Upper lobe of left lung (tissue), 6 donors: ENCODE data around the gene ZNF618. TPM values are rescaled to one million over a fixed set of nuclear protein-coding genes. Genes with fewer than 3 reads are reported as not detected.
A peak's percentile ranks its signal among the peaks of the same experiment; 100 is the strongest.

Experiments
- ATAC-seq, 2 donors: fragments of 200-7000 bp; cut with Tn5 transposase; one replicate each; pipeline ENCODE4 v1.9.1; 2022; ENCODE audit warnings: mild to moderate bottlenecking in 2 of 2, moderate library complexity in 2 of 2; ENCODE audit not compliant: low FRiP score in 2 of 2
- DNase-seq, 2 donors: peaks; one replicate each; pipeline ENCODE4 v3.0.0-alpha.2; 2019 to 2020
- H3K27ac ChIP-seq, 4 donors: fragments of 200-600 bp; sonication (generic); one replicate each; pipeline ENCODE4 v1.5.1; 2016 to 2019
- H3K27me3 ChIP-seq, 4 donors: fragments of 200-600 bp; sonication (generic); one replicate each; pipeline ENCODE4 v1.5.1; 2017 to 2019
- H3K36me3 ChIP-seq, 4 donors: fragments of 200-600 bp; sonication (generic); one replicate each; pipeline ENCODE4 v1.5.1; 2016 to 2019
- H3K4me1 ChIP-seq, 4 donors: fragments of 200-600 bp; sonication (generic); one replicate each; pipeline ENCODE4 v1.5.1; 2018 to 2019
- H3K4me3 ChIP-seq, 4 donors: fragments of 200-600 bp; sonication (generic); one replicate each; pipeline ENCODE4 v1.5.1; 2017 to 2019; ENCODE audit warnings: mild to moderate bottlenecking in 2 of 4, moderate library complexity in 1 of 4
- H3K9me3 ChIP-seq, 4 donors: fragments of 200-600 bp; sonication (generic); one replicate each; pipeline ENCODE4 v1.5.1; 2018 to 2019
- CTCF ChIP-seq, 6 experiments: fragments of 450-650 bp in 4 of 6; fragments of 200-600 bp in 2 of 6; sonication (generic) in 2 of 6; IDR thresholded peaks; one replicate each; pipeline ENCODE4 v1.5.1; 2016 to 2019; ENCODE audit warnings: antibody characterized with exemption in 6 of 6
- EP300 ChIP-seq, 4 donors: sonication (generic); formaldehyde crosslinking; IDR thresholded peaks; one replicate each; pipeline ENCODE4 v1.5.1; 2017; ENCODE audit warnings: antibody characterized with exemption in 4 of 4, control low read depth in 2 of 4
- POLR2A ChIP-seq, 4 donors: fragments of 450-650 bp; IDR thresholded peaks; one replicate each; pipeline ENCODE4 v1.5.1; 2016 to 2017; ENCODE audit warnings: antibody characterized with exemption in 4 of 4, mild to moderate bottlenecking in 2 of 4
- POLR2AphosphoS5 ChIP-seq, 2 donors: sonication (generic); formaldehyde crosslinking; IDR thresholded peaks; one replicate each; pipeline ENCODE4 v1.5.1; 2017; ENCODE audit warnings: antibody characterized with exemption in 2 of 2
- WGBS, 2 donors: methylation state at CpG; one replicate each; pipeline ENCODE4 v1.1.5; 2017 to 2018; 5-methylcytosine and 5-hydroxymethylcytosine counted together
- total RNA-seq, 6 donors: library from RNA; depleted of rRNA in 4 of 6; stranded (reverse); fragments of >200 nt in 4 of 6; gene quantifications; one replicate each; pipeline versions ENCODE4 v1.1.0 to v1.2.1, GENCODE V29; 2016 to 2021
- donor health status: DM: no; HTN: no; CAD: no; lungs with moderate emphysema.
- donor health status: DM: no; HTN: yes; CAD: no; lungs with severe emphysema.

Gene ZNF618
- total RNA-seq, 6 donors from 2014 or later = 3.2 to 11.6 (median 9.1) TPM

GRCh38 chr9:113969343-113969742 lies 93.2 kb downstream of the ZNF618 start:
- Histone ChIP-seq H3K4me1 (peaks cover 5 to 14% (median 11%) of the 10 kb centered on the region in 4 donors), H3K36me3 (no peaks in the 10 kb centered on the region), H3K9me3 (no peaks in the 10 kb centered on the region), H3K4me3 (no peak overlapping the region), H3K27me3 (no peaks in the 10 kb centered on the region), H3K27ac (no peak overlapping the region)
- no peak for ATAC-seq
- WGBS, 2 donors = 71 to 100% methylated on average over 1 of the region's 1 CpG
- no peak for DNase-seq
- TF ChIP-seq POLR2A (IDR thresholded peaks at IDR 0.05) (no peak), CTCF (IDR thresholded peaks at IDR 0.05) (no peak), EP300 (IDR thresholded peaks at IDR 0.05) (no peak), POLR2AphosphoS5 (IDR thresholded peaks at IDR 0.05) (no peak)

- Histone ChIP-seq H3K27me3 (no peaks in the 10 kb centered on the region), H3K9me3 (no peaks in the 10 kb centered on the region), H3K36me3 (no peaks in the 10 kb centered on the region), H3K4me1 (peaks cover 5 to 18% (median 9%) of the 10 kb centered on the region in 4 donors), H3K27ac (no peak overlapping the region), H3K4me3 (no peak overlapping the region)
- DNase-seq = no peak
- 55 to 66% methylated on average over 9 of the region's 9 CpGs for WGBS, 2 donors
- no peak for ATAC-seq
- TF ChIP-seq POLR2A (IDR thresholded peaks at IDR 0.05) = no peak
- no peak for TF ChIP-seq CTCF (IDR thresholded peaks at IDR 0.05)
- no peak for TF ChIP-seq POLR2AphosphoS5 (IDR thresholded peaks at IDR 0.05)
- TF ChIP-seq EP300 (IDR thresholded peaks at IDR 0.05) = no peak
These were observed 97.1 kb downstream of the ZNF618 start for GRCh38 chr9:113973226-113973625.

GRCh38 chr9:113973963-113974413 lies 97.9 kb downstream of the ZNF618 start:
- Histone ChIP-seq H3K4me3 (no peak overlapping the region), H3K27ac (no peak overlapping the region), H3K36me3 (no peaks in the 10 kb centered on the region), H3K27me3 (no peaks in the 10 kb centered on the region), H3K4me1 (peaks cover 5 to 18% (median 9%) of the 10 kb centered on the region in 4 donors), H3K9me3 (no peaks in the 10 kb centered on the region)
- ATAC-seq (peak; percentile 13 to 69), DNase-seq (no peak)
- WGBS, 2 donors = 55 to 64% methylated on average over 5 of the region's 5 CpGs
- no peak for TF ChIP-seq POLR2AphosphoS5 (IDR thresholded peaks at IDR 0.05)
- TF ChIP-seq POLR2A (IDR thresholded peaks at IDR 0.05) = no peak
- TF ChIP-seq CTCF (IDR thresholded peaks at IDR 0.05) = no peak
- no peak for TF ChIP-seq EP300 (IDR thresholded peaks at IDR 0.05)

- ATAC-seq (peak in 1 of 2 donors; percentile 11), DNase-seq (no peak)
- Histone ChIP-seq H3K27ac (no peak overlapping the region), H3K4me1 (peaks cover 5 to 18% (median 9%) of the 10 kb centered on the region in 4 donors), H3K27me3 (no peaks in the 10 kb centered on the region), H3K36me3 (no peaks in the 10 kb centered on the region), H3K4me3 (no peak overlapping the region), H3K9me3 (no peaks in the 10 kb centered on the region)
- WGBS, 2 donors = 91 to 93% methylated on average over 8 of the region's 8 CpGs
- no peak for TF ChIP-seq CTCF (IDR thresholded peaks at IDR 0.05)
- TF ChIP-seq POLR2A (IDR thresholded peaks at IDR 0.05) = no peak
- no peak for TF ChIP-seq EP300 (IDR thresholded peaks at IDR 0.05)
- no peak for TF ChIP-seq POLR2AphosphoS5 (IDR thresholded peaks at IDR 0.05)
These were observed 100.8 kb downstream of the ZNF618 start for GRCh38 chr9:113976915-113977314.

GRCh38 chr9:113978725-113979342 lies 102.7 kb downstream of the ZNF618 start:
- no peak for TF ChIP-seq EP300 (IDR thresholded peaks at IDR 0.05)
- no peak for TF ChIP-seq CTCF (IDR thresholded peaks at IDR 0.05)
- no peak for TF ChIP-seq POLR2AphosphoS5 (IDR thresholded peaks at IDR 0.05)
- no peak for TF ChIP-seq POLR2A (IDR thresholded peaks at IDR 0.05)
- Histone ChIP-seq H3K4me1 (peaks cover 0 to 8% (median 3%) of the 10 kb centered on the region in 4 donors), H3K36me3 (no peaks in the 10 kb centered on the region), H3K4me3 (no peak overlapping the region), H3K9me3 (no peaks in the 10 kb centered on the region), H3K27me3 (no peaks in the 10 kb centered on the region), H3K27ac (no peak overlapping the region)
- DNase-seq (no peak), ATAC-seq (no peak)
- WGBS, 2 donors = 89 to 90% methylated on average over 6 of the region's 6 CpGs
